KBM-7 (cell line): ENCODE measurements around the gene ECHDC1.

Experiments
- DNase-seq: peaks from one replicate; pipeline ENCODE4 v3.0.0-alpha.2; 2015
- in situ Hi-C: fragments of 300-500 bp; cut with MboI; formaldehyde crosslinking; loops from 2 replicates; pipeline ENCODE4 v1.14.3; 2020; ENCODE audit warnings: low sequenced_read_pairs, low pct_unique_long_range_greater_than_20kb, mixed read lengths

The ECHDC1 gene

GRCh38 chr6:127297502-127298070 lies 45.8 kb downstream of the ECHDC1 start:
- in situ Hi-C loops = no loop called here
- no peak for DNase-seq

- in situ Hi-C loops = no loop called here
- no peak for DNase-seq
Observed at GRCh38 chr6:127291495-127291894, 51.9 kb downstream of the ECHDC1 start.

GRCh38 chr6:127290391-127291265 lies 52.8 kb downstream of the ECHDC1 start:
- DNase-seq = no peak
- in situ Hi-C loops = no loop called here

DNA sequence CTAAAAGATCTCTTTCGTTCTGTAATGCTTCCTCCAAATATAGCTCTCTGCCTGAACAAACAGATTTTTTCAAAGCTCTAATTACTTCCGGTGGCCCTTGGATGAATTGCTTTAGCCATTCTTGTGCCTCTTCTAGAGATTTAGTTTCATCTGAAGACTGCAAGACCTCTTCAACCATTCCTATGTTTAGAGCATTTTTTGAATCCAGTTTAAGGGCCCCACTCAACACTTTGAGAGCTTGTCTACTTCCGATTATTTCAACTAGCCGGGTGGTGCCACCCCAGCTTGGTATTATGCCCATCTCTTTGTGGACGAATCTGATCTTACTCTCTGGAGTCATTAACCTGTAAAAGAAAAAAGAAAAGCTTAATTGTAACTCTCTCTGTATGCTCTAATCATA lies 53.5 kb downstream of the ECHDC1 start:
- in situ Hi-C loops = no loop called here
- DNase-seq = no peak

- in situ Hi-C loops = no loop called here
- no peak for DNase-seq
Observed at GRCh38 chr6:127288705-127289104, 54.7 kb downstream of the ECHDC1 start.

- in situ Hi-C loops = no loop called here
- no peak for DNase-seq
Observed at GRCh38 chr6:127282184-127282583, 61.2 kb downstream of the ECHDC1 start.

GRCh38 chr6:127279815-127280214 lies 63.6 kb downstream of the ECHDC1 start:
- in situ Hi-C loops = no loop called here
- no peak for DNase-seq

GRCh38 chr6:127277878-127278843 lies 65.2 kb downstream of the ECHDC1 start:
- no peak for DNase-seq
- in situ Hi-C loops = no loop called here

GRCh38 chr6:127276331-127276730 lies 67.1 kb downstream of the ECHDC1 start:
- no peak for DNase-seq
- in situ Hi-C loops = no loop called here

DNA sequence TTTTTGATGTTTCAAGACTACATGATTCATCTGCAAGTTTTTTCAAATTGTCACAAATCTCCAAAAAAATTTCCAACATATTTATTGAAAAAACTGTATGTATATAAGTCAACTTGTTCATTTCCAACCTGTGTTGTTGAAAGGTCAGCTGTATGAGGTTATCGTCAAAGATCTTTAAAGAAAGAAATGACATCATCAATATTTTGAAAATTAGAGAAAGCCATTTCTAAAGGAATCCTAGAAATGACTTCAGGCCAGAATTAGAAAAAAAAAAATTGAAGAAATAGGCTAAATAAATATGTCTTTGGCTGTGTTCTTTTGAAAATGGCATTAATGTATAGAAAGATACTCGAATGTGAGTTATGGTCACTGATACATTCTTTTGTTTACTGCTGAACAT lies 69.9 kb downstream of the ECHDC1 start:
- no peak for DNase-seq
- in situ Hi-C loops = no loop called here

- DNase-seq = no peak
- in situ Hi-C loops = no loop called here
Observed at GRCh38 chr6:127272576-127272975, 70.8 kb downstream of the ECHDC1 start.

DNA sequence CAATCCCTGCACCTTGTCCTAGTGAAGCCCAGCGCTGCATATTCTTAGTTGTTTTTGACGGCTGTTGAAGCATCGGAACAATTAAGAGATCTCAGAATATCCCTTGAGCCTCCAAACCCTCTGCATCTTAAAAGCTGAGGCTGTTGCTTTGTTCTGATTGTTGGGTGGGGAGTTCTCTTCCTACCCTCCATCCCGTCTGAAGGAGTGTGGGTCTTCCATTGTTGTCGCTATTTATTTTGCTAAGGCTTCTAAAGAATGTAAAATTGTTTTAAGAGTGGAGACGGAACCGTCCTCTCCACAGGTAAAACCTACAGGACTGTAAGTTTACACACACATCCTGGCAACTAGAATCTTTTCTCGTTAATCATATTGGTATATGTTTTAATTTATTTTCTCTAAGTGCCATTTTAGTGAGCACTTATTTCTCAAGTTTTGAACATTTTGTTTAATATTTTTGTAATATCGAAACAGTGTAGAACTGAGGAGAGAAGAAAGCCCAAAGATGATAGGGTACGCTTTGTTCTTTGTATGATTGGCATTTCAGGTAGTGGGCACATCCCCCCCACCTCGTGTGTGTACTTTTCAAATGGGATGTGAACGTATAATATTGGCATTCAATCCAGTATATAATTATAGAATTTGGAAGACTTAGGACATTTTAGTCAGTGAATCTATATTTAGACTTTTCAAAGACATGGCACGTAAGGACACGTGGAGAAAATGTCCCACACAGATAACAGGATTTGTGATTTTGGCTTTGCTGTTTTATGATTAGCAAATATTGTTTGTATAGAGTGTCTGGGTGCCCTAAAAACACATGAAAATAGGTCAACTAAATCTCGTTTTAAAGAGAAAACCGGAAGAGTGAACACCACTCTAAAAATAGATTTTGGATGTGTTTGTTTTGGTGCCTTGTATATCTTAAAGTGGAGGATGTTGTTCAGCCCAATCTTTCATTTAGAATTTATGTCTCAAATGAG lies 75.5 kb downstream of the ECHDC1 start:
- peak; percentile 27 for DNase-seq
- in situ Hi-C loops = no loop called here

- peak; percentile 70 for DNase-seq
- in situ Hi-C loops = no loop called here
Observed at GRCh38 chr6:127266892-127267645, 76.3 kb downstream of the ECHDC1 start.

DNA sequence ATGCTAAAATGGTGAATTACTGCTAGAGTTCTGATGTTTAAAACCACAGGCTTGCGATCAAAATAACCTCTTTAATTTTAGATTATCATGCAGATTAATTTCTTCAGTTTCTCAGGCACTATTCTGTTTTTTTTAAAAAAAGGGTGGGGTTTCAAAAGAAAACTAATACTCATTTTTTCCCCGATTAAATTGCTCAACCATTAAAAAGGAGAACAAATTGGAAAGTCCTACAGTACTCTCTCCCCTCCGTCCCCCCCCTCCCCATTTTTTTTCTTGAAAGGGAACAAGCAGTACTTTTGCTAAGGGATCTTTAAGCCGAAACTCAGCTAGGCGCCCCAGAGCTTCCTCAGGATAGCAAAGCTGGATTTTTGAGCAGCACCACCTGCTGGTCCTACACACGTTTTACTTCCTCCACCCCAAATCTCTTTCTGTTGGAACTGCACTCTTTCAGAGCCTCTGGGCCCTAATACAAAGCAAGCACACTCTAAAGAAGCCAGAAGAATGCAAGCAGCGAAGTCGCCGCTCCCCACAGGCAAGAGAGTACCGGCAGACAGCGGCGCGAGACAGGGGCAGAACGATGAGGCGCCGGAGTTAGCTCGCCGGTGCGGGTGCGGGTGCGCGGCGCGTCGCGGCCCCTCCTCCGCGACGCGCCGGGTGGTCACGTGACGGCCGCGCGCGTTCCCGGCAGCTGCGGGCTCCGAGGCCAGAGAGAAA lies 77.1 kb downstream of the ECHDC1 start, which contains the start of gene RNF146:
Gene RNF146 (plus strand): TSS at position 687 of the 714 bp plus-strand sequence. CDS start 13,475 bp downstream, outside the sequence.
- in situ Hi-C loops = no loop called here
- DNase-seq = peak; percentile 90

GRCh38 chr6:127263481-127263880 lies 79.9 kb downstream of the ECHDC1 start:
- DNase-seq = no peak
- in situ Hi-C loops = no loop called here

DNA sequence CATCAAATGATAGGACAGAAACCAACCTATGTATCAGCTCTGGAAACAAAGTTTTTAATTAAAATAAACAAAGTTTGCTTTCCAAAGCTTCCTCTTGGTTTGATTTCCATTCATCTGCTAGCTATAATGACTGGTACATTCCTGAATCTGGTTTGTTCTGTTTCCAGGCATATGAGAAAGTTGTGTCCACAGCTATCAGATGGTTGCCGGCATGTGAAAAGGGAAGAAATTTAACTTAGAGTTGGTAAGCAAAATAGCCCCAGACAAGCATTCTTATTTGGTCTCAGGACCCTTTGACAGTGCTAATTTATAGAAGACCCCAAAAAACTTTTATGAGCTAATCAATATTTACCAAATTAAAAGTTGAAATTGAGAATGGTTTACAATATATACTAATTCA lies 80.5 kb downstream of the ECHDC1 start:
- DNase-seq = no peak
- in situ Hi-C loops = no loop called here

DNA sequence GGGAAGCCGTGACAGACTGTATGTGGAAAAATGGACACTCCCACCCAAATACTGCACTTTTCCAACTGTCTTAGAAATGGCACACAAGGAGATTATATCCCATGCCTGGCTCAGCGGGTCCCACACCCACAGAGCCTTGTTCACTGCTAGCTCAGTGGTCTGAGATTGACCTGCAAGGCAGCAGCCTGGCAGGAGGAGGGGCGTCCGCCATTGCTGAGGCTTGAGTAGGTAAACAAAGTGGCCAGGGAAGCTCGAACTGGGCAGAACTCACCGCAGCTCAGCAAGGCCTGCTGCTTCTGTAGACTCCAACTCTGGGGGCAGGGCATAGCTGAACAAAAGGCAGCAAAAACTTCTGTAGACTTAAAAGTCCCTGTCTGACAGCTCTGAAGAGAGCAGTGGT lies 88.1 kb downstream of the ECHDC1 start:
- in situ Hi-C loops = no loop called here
- no peak for DNase-seq
